HepG2 (cell line): ENCODE data around the gene SRD5A3. TPM values are rescaled to one million over a fixed set of nuclear protein-coding genes. Genes with fewer than 3 reads are reported as not detected.

Source experiments
- ARNTL ChIP-seq: sonication (generic); formaldehyde crosslinking; IDR thresholded peaks from 2 replicates; pipeline ENCODE4 v1.4.0; 2020; ENCODE audit warnings: mild to moderate bottlenecking, missing genetic modification reagents
- E2F5 ChIP-seq: sonication (generic); formaldehyde crosslinking; conservative IDR thresholded peaks from 2 replicates; pipeline ENCODE4 v1.4.0; 2020; ENCODE audit warnings: missing genetic modification reagents
- FOXC1 ChIP-seq: sonication (generic); formaldehyde crosslinking; IDR thresholded peaks from 2 replicates; pipeline ENCODE4 v1.8.0; 2022; ENCODE audit warnings: mild to moderate bottlenecking, missing genetic modification reagents, borderline replicate concordance
- NFKB2 ChIP-seq: sonication (generic); formaldehyde crosslinking; IDR thresholded peaks from 2 replicates; pipeline ENCODE4 v1.4.0; 2020; ENCODE audit warnings: missing genetic modification reagents, borderline replicate concordance
- PHF20 ChIP-seq: sonication (generic); formaldehyde crosslinking; IDR thresholded peaks from 2 replicates; pipeline ENCODE4 v1.5.0; 2020; ENCODE audit warnings: mild to moderate bottlenecking, missing genetic modification reagents
- ZBTB2 ChIP-seq: sonication (generic); formaldehyde crosslinking; IDR thresholded peaks from 2 replicates; pipeline ENCODE4 v1.8.0; 2022; ENCODE audit warnings: low read depth, missing genetic modification reagents
- ZBTB38 ChIP-seq: sonication (generic); formaldehyde crosslinking; IDR thresholded peaks from 2 replicates; pipeline ENCODE4 v1.5.1; 2020; ENCODE audit warnings: mild to moderate bottlenecking, missing genetic modification reagents
- ZNF12 ChIP-seq: sonication (generic); formaldehyde crosslinking; IDR thresholded peaks from 2 replicates; pipeline ENCODE4 v1.5.0; 2020; ENCODE audit warnings: missing genetic modification reagents
- ZNF34 ChIP-seq: sonication (generic); formaldehyde crosslinking; IDR thresholded peaks from 2 replicates; pipeline ENCODE4 v1.4.0; 2020; ENCODE audit warnings: mild to moderate bottlenecking, missing genetic modification reagents, borderline replicate concordance
- ZNF354B ChIP-seq: sonication (generic); formaldehyde crosslinking; IDR thresholded peaks from 2 replicates; pipeline ENCODE4 v1.8.0; 2022; ENCODE audit warnings: mild to moderate bottlenecking, missing genetic modification reagents
- ZNF362 ChIP-seq: sonication (generic); formaldehyde crosslinking; IDR thresholded peaks from 2 replicates; pipeline ENCODE4 v1.4.0; 2020; ENCODE audit warnings: missing genetic modification reagents, mild to moderate bottlenecking, borderline replicate concordance
- ZNF512B ChIP-seq: sonication (generic); formaldehyde crosslinking; IDR thresholded peaks from 2 replicates; pipeline ENCODE4 v1.5.1; 2020; ENCODE audit warnings: missing genetic modification reagents, mild to moderate bottlenecking, borderline replicate concordance
- ZNF557 ChIP-seq: sonication (generic); formaldehyde crosslinking; IDR thresholded peaks from 2 replicates; pipeline ENCODE4 v1.4.0; 2020; ENCODE audit warnings: missing genetic modification reagents
- ZNF674 ChIP-seq: sonication (generic); formaldehyde crosslinking; IDR thresholded peaks from 2 replicates; pipeline ENCODE4 v1.5.0; 2020; ENCODE audit warnings: low read depth, mild to moderate bottlenecking, missing genetic modification reagents
- ZNF691 ChIP-seq: sonication (generic); formaldehyde crosslinking; IDR thresholded peaks from 2 replicates; pipeline ENCODE4 v1.4.0; 2020; ENCODE audit warnings: missing genetic modification reagents, low read depth, mild to moderate bottlenecking, borderline replicate concordance
- ZNF710 ChIP-seq: sonication (generic); formaldehyde crosslinking; IDR thresholded peaks from 2 replicates; pipeline ENCODE4 v1.5.0; 2020; ENCODE audit warnings: mild to moderate bottlenecking, missing genetic modification reagents, borderline replicate concordance
- ZNF720 ChIP-seq: sonication (generic); formaldehyde crosslinking; IDR thresholded peaks from 2 replicates; pipeline ENCODE4 v1.4.0; 2020; ENCODE audit warnings: missing genetic modification reagents
- ZNF781 ChIP-seq: sonication (generic); formaldehyde crosslinking; IDR thresholded peaks from 2 replicates; pipeline ENCODE4 v1.5.1; 2020; ENCODE audit warnings: borderline replicate concordance, mild to moderate bottlenecking, missing genetic modification reagents; ENCODE audit errors: not compliant biosample characterization
- polyA plus RNA-seq, 8 experiments: library from polyadenylated mRNA; depleted of rRNA in 3 of 8; stranded (reverse) in 7 of 8; unstranded in 1 of 8; fragments of >200 nt; fragmentation: Illumina TruSeq in 4 of 8; extraction: Trizol in 4 of 8; gene quantifications; 2 replicates each; pipeline versions ENCODE4 v1.2.1 to v1.2.3, GENCODE V29; 2011 to 2016; ENCODE audit warnings: low read depth in 4 of 8, missing spikeins in 1 of 8, mixed read lengths in 1 of 8; ENCODE audit not compliant: insufficient read depth in 1 of 8
- total RNA-seq, 5 experiments: library from RNA; depleted of rRNA; stranded (reverse); fragments of >200 nt; fragmentation: Illumina TruSeq; extraction: Trizol; gene quantifications; 2 replicates each; pipeline ENCODE4 v1.2.3, GENCODE V29; 2016; ENCODE audit warnings: low read depth in 1 of 5

SRD5A3 gene
- total and polyA plus RNA-seq, 2 of the 13 experiments (the other 11 are each of a cell fraction or from before 2014, with no cell fraction given): 12.4 to 18.4 TPM

- TF ChIP-seq ZNF710: peak; percentile 77
- peak; percentile 86; the same call in 1 of the 2 replicates for TF ChIP-seq ZBTB2 (CRISPR knock-in tag)
- TF ChIP-seq ZNF674 (CRISPR knock-in tag): no peak
- TF ChIP-seq ZNF781: no peak
- TF ChIP-seq PHF20 (CRISPR knock-in tag): peak; percentile 40; the same call in 1 of the 2 replicates
- peak; percentile 73; the same call in 1 of the 2 replicates for TF ChIP-seq ZBTB38 (CRISPR knock-in tag)
- TF ChIP-seq NFKB2 (CRISPR knock-in tag): peak; percentile 49; the same call in 1 of the 2 replicates
- TF ChIP-seq FOXC1 (CRISPR knock-in tag): peak; percentile 68; the same call in 1 of the 2 replicates
- no peak; the same call in 1 of the 2 replicates for TF ChIP-seq ZNF34 (CRISPR knock-in tag)
- no peak for TF ChIP-seq ZNF354B (CRISPR knock-in tag)
- TF ChIP-seq ARNTL (CRISPR knock-in tag): no peak
- TF ChIP-seq ZNF512B: no peak
- TF ChIP-seq ZNF362 (CRISPR knock-in tag): no peak
- TF ChIP-seq ZNF12 (CRISPR knock-in tag): no peak
- no peak for TF ChIP-seq ZNF557 (CRISPR knock-in tag)
- peak; percentile 60 for TF ChIP-seq E2F5 (CRISPR knock-in tag)
- no peak for TF ChIP-seq ZNF720 (CRISPR knock-in tag)
- TF ChIP-seq ZNF691: no peak; the same call in 1 of the 2 replicates
Observed at GRCh38 chr4:55345980-55346850, at the start of gene SRD5A3 (continued).
